ENCODE data around the gene TBC1D8. TPM values are rescaled to one million over a fixed set of nuclear protein-coding genes. Genes with fewer than 3 reads are reported as not detected.

Gene TBC1D8
- total and polyA plus RNA-seq, 2 of the 13 experiments (the other 11 are each of a cell fraction or from before 2014, with no cell fraction given), result 45.1 to 95.4 TPM

GRCh38 chr2:101120124-101120996 lies 30.8 kb downstream of the TBC1D8 start (continued):
- TF ChIP-seq KIAA2018 (CRISPR knock-in tag; IDR thresholded peaks at IDR 0.05; ENCODE audit: borderline replicate concordance) (no peak), SMARCC2 (IDR thresholded peaks at IDR 0.05) (no peak), JARID2 (CRISPR knock-in tag; IDR thresholded peaks at IDR 0.05; ENCODE audit: insufficient replicate concordance) (peak; percentile 76), ZNF570 (CRISPR knock-in tag; IDR thresholded peaks at IDR 0.05; ENCODE audit: borderline replicate concordance) (no peak), ZNF256 (CRISPR knock-in tag; conservative IDR thresholded peaks at IDR 0.05) (no peak), SAP130 (CRISPR knock-in tag; IDR thresholded peaks at IDR 0.05; ENCODE audit: low read depth) (peak; percentile 97), KLF11 (CRISPR knock-in tag; IDR thresholded peaks at IDR 0.05) (peak; percentile 47; the same call in 1 of the 2 replicates), ZNF660 (CRISPR knock-in tag; IDR thresholded peaks at IDR 0.05; ENCODE audit: borderline replicate concordance, low read depth) (no peak), ZNF460 (CRISPR knock-in tag; IDR thresholded peaks at IDR 0.05; ENCODE audit: borderline replicate concordance) (peak; percentile 8; the same call in 1 of the 2 replicates), HMG20B (CRISPR knock-in tag; conservative IDR thresholded peaks at IDR 0.05) (no peak), DDIT3 (CRISPR knock-in tag; IDR thresholded peaks at IDR 0.05) (no peak), FOXC1 (CRISPR knock-in tag; IDR thresholded peaks at IDR 0.05; ENCODE audit: borderline replicate concordance) (no peak), ZNF781 (CRISPR knock-in tag; IDR thresholded peaks at IDR 0.05; ENCODE audit: borderline replicate concordance, not compliant biosample characterization) (no peak), SMC3 (IDR thresholded peaks at IDR 0.05; ENCODE audit: low read length) (peak; percentile 18; the same call in 1 of the 2 replicates), ZNF557 (CRISPR knock-in tag; IDR thresholded peaks at IDR 0.05) (0 out of 2 replicates have a peak, but pooled peaks have one; percentile 51), CSRNP1 (CRISPR knock-in tag; IDR thresholded peaks at IDR 0.05) (0 out of 2 replicates have a peak, but pooled peaks have one; percentile 37), ZNF749 (CRISPR knock-in tag; IDR thresholded peaks at IDR 0.05; ENCODE audit: borderline replicate concordance) (no peak; the same call in 1 of the 2 replicates), ZKSCAN1 (IDR thresholded peaks at IDR 0.05; ENCODE audit: low read length) (no peak), ZNF619 (CRISPR knock-in tag; IDR thresholded peaks at IDR 0.05) (no peak), NFE2L1 (CRISPR knock-in tag; IDR thresholded peaks at IDR 0.05; ENCODE audit: borderline replicate concordance) (no peak)

Data from HepG2 (cell line).